Right lobe of liver (tissue), 6 donors: ENCODE results near the gene MTMR4. TPM values are rescaled to one million over a fixed set of nuclear protein-coding genes. Genes with fewer than 3 reads are reported as not detected.
"Not testable (repeated sequence)": the region's sequence is repeated elsewhere in the genome, so short reads cannot be mapped to it uniquely, and the experiment has no call there.

ENCODE experiments used
- ATAC-seq, 4 donors: fragments of 200-7000 bp; cut with Tn5 transposase; one replicate each; pipeline ENCODE4 v1.9.1; 2020; ENCODE audit warnings: mild to moderate bottlenecking in 4 of 4, moderate library complexity in 4 of 4
- DNase-seq, 3 donors: peaks; one replicate each; pipeline ENCODE4 v3.0.0-alpha.2; 2020
- H3K27ac ChIP-seq, 3 donors: fragments of 200-600 bp; one replicate each; pipeline ENCODE4 v1.8.0; 2022
- H3K27me3 ChIP-seq, 2 donors: fragments of 200-600 bp; one replicate each; pipeline ENCODE4 v1.8.0; 2022
- H3K36me3 ChIP-seq, 4 donors: fragments of 200-600 bp; sonication (generic) in 1 of 4; one replicate each; pipeline versions ENCODE4 v1.5.1 to v1.8.0; 2017 to 2022; ENCODE audit warnings: control low read depth in 1 of 4
- H3K4me1 ChIP-seq, 4 donors: fragments of 200-600 bp; sonication (generic) in 1 of 4; one replicate each; pipeline versions ENCODE4 v1.5.1 to v1.8.0; 2017 to 2022; ENCODE audit warnings: control low read depth in 1 of 4
- H3K4me3 ChIP-seq, 3 donors: fragments of 200-600 bp; one replicate each; pipeline ENCODE4 v1.8.0; 2022
- H3K9me3 ChIP-seq, 4 donors: fragments of 200-600 bp; sonication (generic) in 1 of 4; one replicate each; pipeline versions ENCODE4 v1.5.1 to v1.8.0; 2017 to 2022; ENCODE audit warnings: control low read depth in 1 of 4
- POLR2A ChIP-seq: fragments of 450-650 bp; IDR thresholded peaks from one replicate; pipeline ENCODE4 v1.6.1; 2017; ENCODE audit warnings: antibody characterized with exemption, mild to moderate bottlenecking
- WGBS: methylation state at CpG from one replicate; pipeline ENCODE4 v1.1.6; 2018; ENCODE audit warnings: low coverage, low lambda C conversion rate; ENCODE audit not compliant: insufficient coverage; ENCODE audit errors: missing lambda C conversion rate; 5-methylcytosine and 5-hydroxymethylcytosine counted together
- intact Hi-C, 2 donors: fragments of 100-400 bp; cut with DNase I; formaldehyde crosslinking; loops; one replicate each; pipeline versions ENCODE4 v1.11.2 to v1.14.1; 2022
- long read RNA-seq: library from polyadenylated mRNA; unstranded; transcript quantifications from one replicate; pipeline ENCODE4 v2.0.0, GENCODE V29; 2019
- total RNA-seq, 6 experiments: library from RNA; depleted of rRNA in 2 of 6; stranded (reverse); fragments of >200 nt in 2 of 6; fragmentation: NEBNext Ultra II Directional in 3 of 6; extraction: Animal tissue kit (Norgen Biotek cat#: 25700) in 3 of 6; gene quantifications; one replicate each; pipeline versions ENCODE4 v1.1.0 to v1.2.4, GENCODE V29; 2016 to 2023
- TF ChIP-seq, protein P1 (sequence below), 4 donors: fragments of 200-600 bp in 3 of 4; fragments of 450-650 bp in 1 of 4; IDR thresholded peaks; one replicate each; pipeline versions ENCODE4 v1.5.1 to v1.8.0; 2016 to 2022; ENCODE audit warnings: antibody characterized with exemption in 4 of 4, mild to moderate bottlenecking in 2 of 4
- donor health status: DM: no; HTN: yes; CAD: no.
- donor health status: DM: no; HTN: no; CAD: no.
- donor health status: DM: no; HTN: no; CAD: no.
- donor health status: DM: no; HTN: yes; CAD: no.
- donor health status: DM: no; HTN: yes; CAD: no.

The MTMR4 gene
- total RNA-seq: 100 to 1,000 TPM in 1 of 6 experiments, 10 to 100 TPM in 5; 46.4 to 101 (median 59.7) TPM
- long read RNA-seq, partial matches to known transcripts: 5 of 7 reads
- long read RNA-seq, other reads (novel, unspliced or antisense): 2 of 7 reads

DNA sequence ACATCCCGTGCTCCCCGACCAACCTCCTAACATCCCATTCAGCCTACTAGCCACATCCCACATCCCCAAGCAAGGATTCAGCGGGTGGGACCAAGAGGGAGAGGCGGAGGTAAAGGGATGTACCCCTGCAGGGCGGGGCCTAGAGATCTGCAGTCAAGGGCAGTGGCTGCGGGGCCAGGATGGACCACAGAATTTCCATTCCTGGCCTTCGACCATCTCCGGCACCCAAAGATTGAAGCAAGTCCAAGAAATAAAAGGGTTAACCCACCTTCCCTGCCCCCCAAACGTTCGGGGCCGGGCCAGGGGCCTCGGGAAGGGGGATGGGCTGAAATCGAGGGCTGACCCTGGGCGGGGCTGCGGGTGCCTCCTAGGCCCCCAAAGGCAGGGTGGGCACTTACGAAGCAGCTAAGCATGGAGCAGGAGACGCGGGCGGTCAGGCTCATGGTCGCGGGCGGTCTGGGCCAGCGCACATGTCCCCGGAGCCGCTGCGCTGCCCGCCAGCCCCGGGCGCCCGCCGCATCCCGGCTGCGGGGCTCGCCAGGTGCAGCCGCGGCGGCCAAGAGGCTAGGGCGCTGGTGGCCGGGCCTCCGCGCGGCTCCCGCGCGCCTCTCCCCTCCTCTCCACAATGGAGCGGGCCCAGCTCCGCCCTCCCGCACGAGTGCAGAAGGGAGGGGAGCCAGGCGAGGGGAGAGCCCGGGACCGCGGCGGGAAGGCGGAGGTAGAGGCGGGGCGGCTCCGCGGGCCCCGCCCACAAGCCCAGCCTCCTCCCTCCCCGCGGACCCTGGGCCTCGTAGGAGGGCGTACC, at the start of gene MTMR4:
Gene MTMR4, minus strand, starts transcription at position 674 of the 805 bp plus-strand sequence. Its CDS starts 231 bp downstream, at position 443.
- peak; percentile 69 for TF ChIP-seq POLR2A
- TF ChIP-seq, protein P1, sequence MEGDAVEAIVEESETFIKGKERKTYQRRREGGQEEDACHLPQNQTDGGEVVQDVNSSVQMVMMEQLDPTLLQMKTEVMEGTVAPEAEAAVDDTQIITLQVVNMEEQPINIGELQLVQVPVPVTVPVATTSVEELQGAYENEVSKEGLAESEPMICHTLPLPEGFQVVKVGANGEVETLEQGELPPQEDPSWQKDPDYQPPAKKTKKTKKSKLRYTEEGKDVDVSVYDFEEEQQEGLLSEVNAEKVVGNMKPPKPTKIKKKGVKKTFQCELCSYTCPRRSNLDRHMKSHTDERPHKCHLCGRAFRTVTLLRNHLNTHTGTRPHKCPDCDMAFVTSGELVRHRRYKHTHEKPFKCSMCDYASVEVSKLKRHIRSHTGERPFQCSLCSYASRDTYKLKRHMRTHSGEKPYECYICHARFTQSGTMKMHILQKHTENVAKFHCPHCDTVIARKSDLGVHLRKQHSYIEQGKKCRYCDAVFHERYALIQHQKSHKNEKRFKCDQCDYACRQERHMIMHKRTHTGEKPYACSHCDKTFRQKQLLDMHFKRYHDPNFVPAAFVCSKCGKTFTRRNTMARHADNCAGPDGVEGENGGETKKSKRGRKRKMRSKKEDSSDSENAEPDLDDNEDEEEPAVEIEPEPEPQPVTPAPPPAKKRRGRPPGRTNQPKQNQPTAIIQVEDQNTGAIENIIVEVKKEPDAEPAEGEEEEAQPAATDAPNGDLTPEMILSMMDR (IDR thresholded peaks at IDR 0.05): no peak
- H3K4me1 ChIP-seq: peaks cover 0 to 31% (median 6%) of the 10 kb centered on the region in 4 donors
- peaks cover 5 to 36% (median 19%) of the 10 kb centered on the region in 4 donors for H3K36me3 ChIP-seq
- H3K9me3 ChIP-seq: no peaks in the 10 kb centered on the region
- H3K4me3 ChIP-seq: peak within 1 kb of the TSS; percentile 75 to 87 (median 86)
- intact Hi-C loops: no loop called here
- no peaks in the 10 kb centered on the region for H3K27me3 ChIP-seq
- ATAC-seq (peak; percentile 51 to 62 (median 51)), DNase-seq (peak; percentile 92)
- H3K27ac ChIP-seq: peak within 1 kb of the TSS; percentile 95 to 97 (median 96)
- WGBS: 0% methylated on average over 4 of the region's 64 CpGs

DNA sequence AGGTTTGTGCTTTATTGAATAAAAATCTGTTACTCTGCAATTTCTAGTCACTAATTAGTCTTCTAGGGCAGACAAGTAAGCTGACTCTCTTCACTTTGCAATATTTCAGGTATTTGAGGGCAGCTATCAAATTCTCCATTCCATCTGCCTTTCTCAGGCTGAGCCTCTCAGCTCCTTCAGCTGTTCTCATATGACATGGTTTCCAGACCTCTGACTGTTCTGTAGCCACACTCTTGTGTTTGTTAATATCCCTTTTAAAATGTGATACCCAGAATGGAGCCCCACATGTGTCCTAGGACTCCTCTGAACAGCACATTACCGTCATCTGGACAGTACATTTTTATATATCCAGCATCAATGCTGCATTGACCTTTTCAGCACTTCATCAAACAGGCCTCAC, 46.1 kb upstream of the MTMR4 start:
- Histone ChIP-seq H3K27ac (no peak overlapping the region), H3K4me1 (peaks cover 0 to 6% (median 0%) of the 10 kb centered on the region in 4 donors), H3K4me3 (no peak overlapping the region), H3K27me3 (no peaks in the 10 kb centered on the region), H3K36me3 (no peaks in the 10 kb centered on the region), H3K9me3 (no peaks in the 10 kb centered on the region)
- WGBS: 75% methylated on average over 1 of the region's 1 CpG
- TF ChIP-seq, protein P1 (IDR thresholded peaks at IDR 0.05): no peak
- no peak for TF ChIP-seq POLR2A
- intact Hi-C loops: no loop called here
- no peak for ATAC-seq
- DNase-seq: no peak

DNA sequence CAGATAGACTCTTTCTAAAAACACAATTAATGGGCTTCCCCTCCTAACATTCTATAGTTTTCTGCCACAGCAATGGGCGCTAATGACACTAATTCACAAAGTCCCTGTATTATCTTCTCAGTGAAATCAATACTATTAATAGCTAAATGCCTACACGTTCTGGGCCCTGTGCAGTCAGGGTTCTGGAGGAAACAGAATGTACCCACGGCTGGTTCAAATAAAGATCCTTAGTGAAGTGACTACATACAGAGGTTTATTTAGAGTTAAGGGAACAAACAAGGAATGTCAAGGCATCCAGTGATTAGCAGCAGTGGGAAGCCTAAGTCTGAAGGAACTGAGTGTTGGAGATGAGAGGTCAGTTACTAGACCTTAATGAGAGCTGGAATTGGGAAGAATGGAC, 43.5 kb upstream of the MTMR4 start:
- no peak for TF ChIP-seq POLR2A
- TF ChIP-seq, protein P1 (IDR thresholded peaks at IDR 0.05): no peak
- Histone ChIP-seq H3K27me3 (no peaks in the 10 kb centered on the region), H3K36me3 (no peaks in the 10 kb centered on the region), H3K9me3 (no peaks in the 10 kb centered on the region), H3K4me1 (peaks cover 0 to 6% (median 0%) of the 10 kb centered on the region in 4 donors), H3K27ac (no peak overlapping the region), H3K4me3 (no peak overlapping the region)
- no peak for ATAC-seq
- intact Hi-C loops: no loop called here
- no peak for DNase-seq
- WGBS: 49% methylated on average over 3 of the region's 3 CpGs

DNA sequence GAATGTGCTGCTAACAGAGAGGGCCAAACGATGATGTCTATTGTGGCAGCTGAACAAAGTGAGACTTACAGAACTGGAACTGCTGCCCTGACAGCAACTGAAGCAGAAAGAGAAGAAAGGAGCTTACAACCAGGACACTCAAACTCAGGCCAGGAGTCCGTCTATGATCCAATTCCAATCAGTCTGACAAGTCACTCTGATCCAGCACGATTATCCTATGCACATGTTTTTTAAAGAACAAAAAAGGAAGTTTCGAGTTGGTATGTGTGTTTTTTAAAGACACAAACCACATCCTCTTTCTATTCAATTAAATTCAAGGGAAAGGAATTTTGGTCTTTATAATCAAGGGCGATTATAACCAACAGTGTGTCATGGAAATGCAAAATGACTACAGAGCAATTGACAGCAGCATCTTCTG, 42.4 kb upstream of the MTMR4 start:
- no peak for ATAC-seq
- no peaks in the 10 kb centered on the region for H3K27me3 ChIP-seq
- TF ChIP-seq POLR2A: no peak
- TF ChIP-seq, protein P1 (IDR thresholded peaks at IDR 0.05): no peak
- H3K4me1 ChIP-seq: peaks cover 0 to 6% (median 0%) of the 10 kb centered on the region in 4 donors
- no peak overlapping the region for H3K4me3 ChIP-seq
- no peaks in the 10 kb centered on the region for H3K36me3 ChIP-seq
- no peak overlapping the region for H3K27ac ChIP-seq
- intact Hi-C loops: no loop called here
- no peaks in the 10 kb centered on the region for H3K9me3 ChIP-seq
- no peak for DNase-seq
- WGBS: 66% methylated on average over 5 of the region's 5 CpGs

DNA sequence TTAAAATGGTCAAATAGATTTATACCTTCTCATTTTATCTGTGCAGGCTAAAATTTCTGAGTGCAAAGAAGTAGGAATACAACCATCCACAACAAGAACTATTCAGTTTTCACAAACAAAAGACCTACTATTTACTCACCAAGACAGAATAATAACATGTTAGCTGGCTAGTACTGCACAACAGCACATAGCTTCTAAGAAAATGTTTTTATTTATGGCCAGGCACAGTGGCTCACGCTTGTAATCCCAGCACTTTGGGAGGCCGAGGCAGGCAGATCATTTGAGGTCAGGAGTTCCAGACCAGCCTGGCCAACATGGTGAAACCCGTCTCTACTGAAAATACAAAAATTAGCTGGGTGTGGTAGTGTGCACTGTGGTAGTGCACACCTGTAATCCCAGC, 40.7 kb upstream of the MTMR4 start:
- ATAC-seq, H3K4me3 ChIP-seq, H3K4me1 ChIP-seq, H3K9me3 ChIP-seq, H3K27ac ChIP-seq, H3K36me3 ChIP-seq, DNase-seq, H3K27me3 ChIP-seq, intact Hi-C loops: not testable (repeated sequence)
- 93% methylated on average over 3 of the region's 3 CpGs for WGBS
